BE2C (cell line): ENCODE measurements around the gene PROX1.

Experiments
- DNase-seq: peaks from one replicate; pipeline ENCODE4 v3.0.0-alpha.2; 2020
- H3K27me3 ChIP-seq: fragments of 250-450 bp; sonication (Bioruptor Pico); 2 replicates; pipeline ENCODE4 v1.5.1; 2020; ENCODE audit warnings: mild to moderate bottlenecking
- H3K36me3 ChIP-seq: fragments of 250-450 bp; sonication (Bioruptor Pico); 2 replicates; pipeline ENCODE4 v1.5.1; 2020; ENCODE audit warnings: mild to moderate bottlenecking
- H3K4me1 ChIP-seq: fragments of 250-450 bp; sonication (Bioruptor Pico); 2 replicates; pipeline ENCODE4 v1.5.1; 2020
- H3K4me3 ChIP-seq: 2 replicates; pipeline ENCODE4 v1.5.1; 2011; ENCODE audit warnings: low read depth, low read length
- H3K9me3 ChIP-seq: fragments of 250-450 bp; sonication (Bioruptor Pico); 2 replicates; pipeline ENCODE4 v1.5.1; 2020
- TF ChIP-seq, protein P1 (sequence below): IDR thresholded peaks from 2 replicates; pipeline ENCODE4 v1.5.1; 2012; ENCODE audit warnings: mild to moderate bottlenecking, low read depth, low read length

PROX1 gene

DNA sequence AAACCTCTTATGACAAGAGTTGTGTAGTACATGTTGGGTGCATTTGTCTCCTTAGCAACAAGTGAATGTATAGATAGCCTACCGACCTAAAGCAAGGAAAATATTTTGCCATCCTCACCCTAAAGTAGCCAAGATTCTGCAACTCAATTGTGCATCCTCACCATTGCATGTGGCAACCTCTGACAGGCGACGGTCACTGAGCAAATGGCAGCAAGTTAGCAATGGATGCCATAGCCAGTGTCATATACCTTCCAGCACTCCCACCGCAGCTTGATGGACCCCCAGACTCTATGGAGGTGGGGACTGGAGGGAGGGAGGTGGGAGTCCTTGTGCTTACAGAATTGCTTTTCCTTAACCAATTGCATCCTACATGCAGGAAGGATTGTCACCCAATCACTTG is 17.0 kb downstream of the PROX1 start:
- H3K4me3 ChIP-seq = no peak overlapping the region
- H3K36me3 ChIP-seq = peaks cover 54% of the 10 kb centered on the region
- no peak for DNase-seq
- H3K9me3 ChIP-seq = no peaks in the 10 kb centered on the region
- TF ChIP-seq, protein P1, sequence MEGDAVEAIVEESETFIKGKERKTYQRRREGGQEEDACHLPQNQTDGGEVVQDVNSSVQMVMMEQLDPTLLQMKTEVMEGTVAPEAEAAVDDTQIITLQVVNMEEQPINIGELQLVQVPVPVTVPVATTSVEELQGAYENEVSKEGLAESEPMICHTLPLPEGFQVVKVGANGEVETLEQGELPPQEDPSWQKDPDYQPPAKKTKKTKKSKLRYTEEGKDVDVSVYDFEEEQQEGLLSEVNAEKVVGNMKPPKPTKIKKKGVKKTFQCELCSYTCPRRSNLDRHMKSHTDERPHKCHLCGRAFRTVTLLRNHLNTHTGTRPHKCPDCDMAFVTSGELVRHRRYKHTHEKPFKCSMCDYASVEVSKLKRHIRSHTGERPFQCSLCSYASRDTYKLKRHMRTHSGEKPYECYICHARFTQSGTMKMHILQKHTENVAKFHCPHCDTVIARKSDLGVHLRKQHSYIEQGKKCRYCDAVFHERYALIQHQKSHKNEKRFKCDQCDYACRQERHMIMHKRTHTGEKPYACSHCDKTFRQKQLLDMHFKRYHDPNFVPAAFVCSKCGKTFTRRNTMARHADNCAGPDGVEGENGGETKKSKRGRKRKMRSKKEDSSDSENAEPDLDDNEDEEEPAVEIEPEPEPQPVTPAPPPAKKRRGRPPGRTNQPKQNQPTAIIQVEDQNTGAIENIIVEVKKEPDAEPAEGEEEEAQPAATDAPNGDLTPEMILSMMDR = no peak
- peaks cover 63% of the 10 kb centered on the region for H3K4me1 ChIP-seq
- H3K27me3 ChIP-seq = no peaks in the 10 kb centered on the region

DNA sequence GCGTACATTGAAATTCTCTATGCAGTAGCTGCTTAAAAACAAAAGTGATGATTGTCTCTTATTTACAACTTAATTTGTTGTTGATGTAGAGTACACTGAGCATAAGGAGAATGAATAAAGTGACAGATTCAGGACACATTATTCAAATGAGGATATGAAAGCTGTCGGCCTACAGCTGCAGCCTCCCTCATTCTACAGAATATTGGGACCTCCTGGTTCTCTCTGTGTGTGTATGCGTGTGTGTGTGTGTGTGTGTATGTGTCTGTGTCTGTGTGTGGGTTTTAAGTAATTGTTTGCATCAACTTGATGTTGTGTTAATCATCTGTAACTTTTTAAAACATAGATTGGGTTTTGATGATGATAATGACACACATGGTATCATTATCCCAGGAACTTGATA is 17.9 kb downstream of the PROX1 start:
- DNase-seq = no peak
- H3K9me3 ChIP-seq = no peaks in the 10 kb centered on the region
- H3K4me3 ChIP-seq = no peak overlapping the region
- H3K4me1 ChIP-seq = peaks cover 56% of the 10 kb centered on the region
- peaks cover 45% of the 10 kb centered on the region for H3K36me3 ChIP-seq
- TF ChIP-seq, protein P1 = no peak
- H3K27me3 ChIP-seq = no peaks in the 10 kb centered on the region

DNA sequence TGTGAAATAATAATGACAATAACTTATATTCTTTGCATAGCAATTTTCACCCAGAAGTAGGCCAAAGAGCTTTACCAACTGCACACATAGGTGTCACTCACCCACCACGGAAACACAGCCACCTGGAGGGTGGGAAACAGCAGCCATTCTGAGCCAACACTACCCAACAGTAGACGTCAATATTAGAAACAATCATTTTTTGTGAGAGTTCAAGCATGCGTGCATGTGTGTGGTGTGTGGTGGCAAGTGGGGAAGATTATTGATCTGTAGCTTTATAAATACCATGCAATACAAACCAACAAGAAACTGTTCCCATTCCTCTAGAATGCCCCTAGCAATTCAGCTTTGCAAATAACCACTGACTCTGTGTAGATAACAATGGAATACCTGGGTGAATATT is 19.1 kb downstream of the PROX1 start:
- TF ChIP-seq, protein P1 = no peak
- Histone ChIP-seq H3K9me3 (no peaks in the 10 kb centered on the region), H3K36me3 (peaks cover 45% of the 10 kb centered on the region), H3K4me3 (no peak overlapping the region), H3K27me3 (no peaks in the 10 kb centered on the region), H3K4me1 (peaks cover 57% of the 10 kb centered on the region)
- no peak for DNase-seq

DNA sequence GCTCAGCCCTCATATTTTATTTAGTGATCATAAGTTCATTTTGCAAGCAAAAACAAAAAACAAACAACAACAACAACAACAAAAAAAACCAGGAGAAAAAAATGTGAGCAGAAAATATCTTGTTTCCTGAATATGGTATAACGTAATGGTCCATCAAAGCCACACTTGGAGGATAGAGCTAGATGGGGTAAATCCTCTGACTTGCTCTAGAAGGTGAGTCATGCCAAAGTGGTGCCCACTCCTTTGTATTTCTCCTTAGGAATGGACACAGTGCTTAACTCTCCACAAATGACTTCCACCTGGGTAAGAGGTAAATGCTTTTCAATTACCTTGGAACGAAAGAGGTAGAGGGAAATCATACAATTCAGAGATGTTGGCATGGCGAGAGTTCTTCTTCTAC is 20.6 kb downstream of the PROX1 start:
- H3K36me3 ChIP-seq = peaks cover 60% of the 10 kb centered on the region
- DNase-seq = no peak
- peaks cover 61% of the 10 kb centered on the region for H3K4me1 ChIP-seq
- H3K4me3 ChIP-seq = no peak overlapping the region
- no peaks in the 10 kb centered on the region for H3K9me3 ChIP-seq
- TF ChIP-seq, protein P1 = no peak
- H3K27me3 ChIP-seq = no peaks in the 10 kb centered on the region

DNA sequence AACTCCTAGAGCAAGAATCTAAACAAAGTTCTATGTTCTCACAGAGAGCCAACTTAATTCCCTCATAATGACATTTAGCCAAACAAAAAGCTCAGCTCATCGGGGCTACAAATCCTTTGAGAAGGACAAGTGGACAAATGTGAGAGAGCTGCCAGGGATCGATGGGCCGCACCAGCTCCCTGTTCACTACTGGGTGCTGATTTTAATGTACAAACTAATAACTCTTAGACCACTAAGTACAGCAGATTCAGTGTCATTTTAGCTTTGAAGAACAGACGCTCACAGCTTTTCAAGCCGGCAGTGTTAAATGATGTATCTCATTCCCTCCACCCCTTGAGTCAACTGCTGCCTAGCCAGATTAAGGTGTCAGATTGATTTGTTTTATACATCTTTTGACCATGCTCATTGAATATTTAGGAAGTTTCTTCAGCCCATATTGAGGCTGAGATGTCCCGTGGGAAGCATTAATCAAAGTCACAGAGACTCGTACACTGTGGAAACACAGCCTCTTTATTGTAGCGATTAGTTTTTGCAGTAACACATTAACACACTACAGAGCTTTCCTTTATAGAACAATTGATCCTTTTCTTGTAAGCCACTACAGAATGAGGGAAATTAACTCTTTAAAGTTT is 21.1 kb downstream of the PROX1 start:
- H3K9me3 ChIP-seq = no peaks in the 10 kb centered on the region
- TF ChIP-seq, protein P1 = no peak
- peaks cover 64% of the 10 kb centered on the region for H3K4me1 ChIP-seq
- peak overlapping the region; percentile 14 for H3K4me3 ChIP-seq
- peaks cover 65% of the 10 kb centered on the region for H3K36me3 ChIP-seq
- DNase-seq = no peak
- H3K27me3 ChIP-seq = no peaks in the 10 kb centered on the region

DNA sequence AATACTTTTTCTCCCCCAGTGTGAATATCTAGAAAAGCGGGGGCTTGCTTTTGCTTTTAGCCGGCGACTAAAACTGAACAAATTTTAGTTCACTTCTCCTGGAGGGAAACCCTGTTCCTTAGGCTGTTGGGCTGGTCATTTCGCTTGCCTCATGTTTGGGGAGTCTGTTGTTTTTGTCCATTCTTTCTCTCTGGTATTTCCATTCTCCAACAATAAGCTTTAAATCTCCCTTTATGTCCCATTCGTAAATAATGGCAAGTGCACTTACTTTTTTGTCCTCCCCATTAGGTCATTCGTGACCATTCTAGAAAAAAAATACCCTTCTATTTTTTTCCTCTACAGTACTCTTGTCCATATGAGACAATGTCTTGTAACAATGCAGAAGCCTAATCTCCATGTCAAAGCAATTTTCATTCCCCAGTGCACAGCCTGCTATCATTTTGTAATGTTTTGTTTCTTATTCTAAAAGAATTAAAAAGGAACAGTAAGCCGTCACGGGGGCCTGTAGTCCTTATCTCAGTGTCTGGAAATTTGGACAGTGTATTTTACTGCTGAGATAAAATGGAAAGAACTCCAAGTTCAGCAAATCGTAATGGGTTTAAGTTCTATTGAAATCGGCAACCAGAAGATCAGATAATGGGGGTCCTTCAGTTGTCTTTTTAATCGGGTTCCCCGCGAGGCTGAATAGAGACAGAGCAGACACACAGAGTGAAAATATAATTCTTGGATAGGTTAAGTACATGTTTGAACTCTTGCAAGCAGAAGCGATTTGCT is 21.8 kb downstream of the PROX1 start:
- TF ChIP-seq, protein P1 = no peak
- no peaks in the 10 kb centered on the region for H3K27me3 ChIP-seq
- peaks cover 72% of the 10 kb centered on the region for H3K36me3 ChIP-seq

More for the DNA sequence above, 21.8 kb downstream of the PROX1 start:
- DNase-seq = peak; percentile 80
- peaks cover 65% of the 10 kb centered on the region for H3K4me1 ChIP-seq
- peak overlapping the region; percentile 14 for H3K4me3 ChIP-seq
- no peaks in the 10 kb centered on the region for H3K9me3 ChIP-seq
